Endodermal cell (in vitro differentiated cells): ENCODE measurements around the gene LYG1. TPM values are rescaled to one million over a fixed set of nuclear protein-coding genes. Genes with fewer than 3 reads are reported as not detected.

Experiments
- DNase-seq: peaks from one replicate; pipeline ENCODE4 v3.0.0-alpha.2; 2017
- H3K27ac ChIP-seq: 2 replicates; pipeline ENCODE4 v1.5.1; 2013; ENCODE audit warnings: mild to moderate bottlenecking, low read depth, low read length, moderate library complexity
- H3K27me3 ChIP-seq: 2 replicates; pipeline ENCODE4 v1.6.1; 2013; ENCODE audit warnings: mild to moderate bottlenecking, low read length, moderate library complexity; ENCODE audit not compliant: insufficient read depth, control insufficient read depth, poor library complexity, severe bottlenecking
- H3K36me3 ChIP-seq: 2 replicates; pipeline ENCODE4 v1.7.0; 2013; ENCODE audit warnings: mild to moderate bottlenecking, low read length, moderate library complexity; ENCODE audit not compliant: control insufficient read depth, insufficient read depth
- H3K4me1 ChIP-seq: one replicate; pipeline ENCODE4 v1.7.0; 2013; ENCODE audit warnings: low read length; ENCODE audit not compliant: control insufficient read depth, insufficient read depth
- H3K4me3 ChIP-seq: 2 replicates; pipeline ENCODE4 v1.5.1; 2013; ENCODE audit warnings: mild to moderate bottlenecking, low read length, moderate library complexity
- H3K9ac ChIP-seq: 2 replicates; pipeline ENCODE4 v1.6.1; 2013; ENCODE audit warnings: mild to moderate bottlenecking, low read length, moderate library complexity; ENCODE audit not compliant: poor library complexity, severe bottlenecking; ENCODE audit errors: extremely low read depth
- H3K9me3 ChIP-seq: 2 replicates; pipeline ENCODE4 v1.6.1; 2013; ENCODE audit warnings: mild to moderate bottlenecking, low read length, moderate library complexity; ENCODE audit not compliant: control insufficient read depth
- H3K27ac Mint-ChIP-seq: 2 replicates; pipeline ENCODE4 v1.8.0; 2020; ENCODE audit warnings: mixed read lengths
- H3K27me3 Mint-ChIP-seq: 2 replicates; pipeline ENCODE4 v1.8.0; 2021; ENCODE audit warnings: mild to moderate bottlenecking, mixed read lengths; ENCODE audit not compliant: insufficient read depth
- H3K36me3 Mint-ChIP-seq: 2 replicates; pipeline ENCODE4 v1.8.0; 2020; ENCODE audit warnings: low read depth, mixed read lengths
- H3K4me1 Mint-ChIP-seq: 2 replicates; pipeline ENCODE4 v1.8.0; 2020; ENCODE audit warnings: mixed read lengths
- H3K4me3 Mint-ChIP-seq: 2 replicates; pipeline ENCODE4 v1.8.0; 2020; ENCODE audit warnings: mild to moderate bottlenecking, moderate library complexity, mixed read lengths
- H3K9me3 Mint-ChIP-seq: 2 replicates; pipeline ENCODE4 v1.8.0; 2020; ENCODE audit warnings: mild to moderate bottlenecking, mixed read lengths
- CTCF ChIP-seq: fragments of 200-600 bp; sonication (generic); conservative IDR thresholded peaks from 2 replicates; pipeline ENCODE4 v1.5.0; 2021; ENCODE audit warnings: antibody characterized with exemption, mild to moderate bottlenecking
- WGBS, 2 experiments: methylation state at CpG; one replicate each; pipeline versions ENCODE4 v1.1.5 to v1.1.7; 2013; ENCODE audit warnings: missing lambda C conversion rate in 2 of 2, mixed read lengths in 1 of 2; ENCODE audit not compliant: insufficient coverage in 1 of 2, insufficient read length in 1 of 2; 5-methylcytosine and 5-hydroxymethylcytosine counted together
- total RNA-seq, 2 donors: library from RNA; stranded (reverse); fragmentation: NEBNext Ultra II Directional in 1 of 2; extraction: Animal tissue kit (Norgen Biotek cat#: 25700) in 1 of 2; gene quantifications; 2 replicates in 1 of 2; 3 replicates in 1 of 2; pipeline ENCODE4 v1.2.1, GENCODE V29; 2021

Gene LYG1
- total RNA-seq, 2 donors from 2014 or later: 0.35 to 0.55 TPM

- 88 to 91% methylated on average over 2 of the region's 2 CpGs for WGBS, 2 experiments
- no peaks in the 10 kb centered on the region for H3K27me3 ChIP-seq
Observed at GRCh38 chr2:99342536-99342935, 41.5 kb upstream of the LYG1 start.

DNA sequence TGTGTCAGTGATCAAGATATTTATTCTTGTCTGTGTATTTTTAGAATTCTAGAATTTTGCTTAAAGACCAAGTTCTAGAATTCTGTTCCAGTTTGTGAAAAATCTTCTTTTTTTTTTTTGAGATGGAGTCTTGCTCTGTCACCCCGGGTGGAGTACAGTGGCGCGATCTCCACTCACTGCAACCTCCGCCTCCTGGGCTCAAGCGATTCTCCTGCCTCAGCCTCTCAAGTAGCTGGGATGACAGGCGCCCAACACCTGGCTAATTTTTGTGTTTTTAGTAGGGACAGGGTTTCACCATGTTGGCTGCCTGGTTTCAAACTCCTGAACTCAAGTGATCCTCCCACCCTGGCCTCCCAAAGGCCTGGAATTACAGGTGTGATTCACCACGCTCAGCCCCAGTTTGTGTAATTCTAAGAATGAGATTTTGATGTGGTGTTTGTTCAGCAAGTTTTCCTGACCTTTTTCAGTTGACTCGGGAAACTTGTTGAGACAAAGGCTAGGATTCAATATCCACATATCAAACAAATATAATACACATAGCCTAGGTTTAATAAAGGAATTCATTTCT lies 39.8 kb upstream of the LYG1 start:
- Mint-ChIP-seq H3K36me3 (peaks cover 3% of the 10 kb centered on the region), H3K9me3 (no peaks in the 10 kb centered on the region), H3K4me3 (no peak overlapping the region), H3K27ac (no peak overlapping the region), H3K4me1 (peaks cover 4% of the 10 kb centered on the region), H3K27me3 (no peaks in the 10 kb centered on the region)
- Histone ChIP-seq H3K9ac (no peak overlapping the region), H3K36me3 (no peaks in the 10 kb centered on the region), H3K9me3 (no peaks in the 10 kb centered on the region), H3K4me3 (no peak overlapping the region), H3K27me3 (no peaks in the 10 kb centered on the region), H3K4me1 (no peaks in the 10 kb centered on the region), H3K27ac (no peak overlapping the region)
- WGBS, 2 experiments: 90 to 95% methylated on average over 2 to 7 of the region's 8 CpGs
- no peak for DNase-seq
- no peak for TF ChIP-seq CTCF

More at GRCh38 chr2:99342536-99342935, 41.5 kb upstream of the LYG1 start:
- Mint-ChIP-seq H3K9me3 (no peaks in the 10 kb centered on the region), H3K27ac (no peak overlapping the region), H3K4me1 (peaks cover 4% of the 10 kb centered on the region), H3K27me3 (no peaks in the 10 kb centered on the region), H3K36me3 (peaks cover 3% of the 10 kb centered on the region), H3K4me3 (no peak overlapping the region)
- no peak for TF ChIP-seq CTCF
- H3K36me3 ChIP-seq: no peaks in the 10 kb centered on the region
- H3K27ac ChIP-seq: no peak overlapping the region
- H3K4me1 ChIP-seq: no peaks in the 10 kb centered on the region
- DNase-seq: no peak
- no peak overlapping the region for H3K9ac ChIP-seq
- H3K9me3 ChIP-seq: no peaks in the 10 kb centered on the region
- no peak overlapping the region for H3K4me3 ChIP-seq

- Histone ChIP-seq H3K27ac (no peak overlapping the region), H3K9ac (peak overlapping the region; percentile 57), H3K36me3 (peaks cover 12% of the 10 kb centered on the region), H3K4me3 (peak overlapping the region; percentile 96), H3K27me3 (no peaks in the 10 kb centered on the region), H3K9me3 (no peaks in the 10 kb centered on the region), H3K4me1 (no peaks in the 10 kb centered on the region)
- peaks cover 15% of the 10 kb centered on the region for H3K4me1 Mint-ChIP-seq
- peaks cover 2% of the 10 kb centered on the region for H3K36me3 Mint-ChIP-seq
- no peak for TF ChIP-seq CTCF
- no peak overlapping the region for H3K27ac Mint-ChIP-seq
- no peaks in the 10 kb centered on the region for H3K27me3 Mint-ChIP-seq
- H3K9me3 Mint-ChIP-seq: no peaks in the 10 kb centered on the region
- H3K4me3 Mint-ChIP-seq: no peak overlapping the region
- no peak for DNase-seq
- WGBS, 2 experiments: 4 to 15% methylated on average over 9 to 15 of the region's 17 CpGs
Observed at GRCh38 chr2:99338029-99338585, 37.1 kb upstream of the LYG1 start.
